RPMI7951 (cell line): ENCODE measurements around the gene BIK. TPM values are rescaled to one million over a fixed set of nuclear protein-coding genes. Genes with fewer than 3 reads are reported as not detected.
A peak's percentile ranks its signal among the peaks of the same experiment; 100 is the strongest.

ENCODE experiments used
- DNase-seq: peaks from one replicate; pipeline ENCODE4 v3.0.0-alpha.2; 2012; ENCODE audit warnings: low read depth
- total RNA-seq: library from RNA; depleted of rRNA; stranded (reverse); fragments of >200 nt; shearing (Covaris generic); gene quantifications from 2 replicates; pipeline ENCODE4 v1.2.3, GENCODE V29; 2014; rRNA removed

Gene BIK, protein sequence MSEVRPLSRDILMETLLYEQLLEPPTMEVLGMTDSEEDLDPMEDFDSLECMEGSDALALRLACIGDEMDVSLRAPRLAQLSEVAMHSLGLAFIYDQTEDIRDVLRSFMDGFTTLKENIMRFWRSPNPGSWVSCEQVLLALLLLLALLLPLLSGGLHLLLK
- 0.20 TPM in 1 of 2 replicates, not detected in the other for total RNA-seq

DNA sequence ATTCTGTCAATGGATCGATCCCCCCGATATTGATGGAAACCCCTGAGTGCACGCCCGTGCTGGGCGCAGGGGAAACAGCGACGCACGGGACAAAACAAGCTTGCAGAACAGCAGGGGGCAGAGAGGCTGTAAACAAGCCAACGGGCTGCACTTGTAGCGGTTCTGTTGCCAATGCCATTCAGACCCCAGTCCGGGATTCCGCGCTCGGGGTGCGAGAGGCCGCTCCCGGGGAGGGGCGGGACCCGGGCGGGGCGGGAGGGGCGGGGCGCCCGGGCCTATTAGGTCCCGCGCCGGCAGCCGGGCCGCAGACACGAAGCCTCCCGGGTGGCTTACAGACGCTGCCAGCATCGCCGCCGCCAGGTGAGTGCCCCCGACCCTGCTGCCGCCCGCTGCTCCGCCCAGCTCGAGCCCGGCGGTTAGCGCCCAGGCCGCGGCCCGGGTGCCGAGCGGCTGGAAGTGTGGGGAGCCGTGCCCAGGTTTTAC is at the start of gene BIK:
TSS of gene BIK (plus strand) at position 307 of the 483 bp plus-strand sequence. CDS start 13,273 bp downstream, outside the sequence.
- DNase-seq = peak; percentile 31

DNA sequence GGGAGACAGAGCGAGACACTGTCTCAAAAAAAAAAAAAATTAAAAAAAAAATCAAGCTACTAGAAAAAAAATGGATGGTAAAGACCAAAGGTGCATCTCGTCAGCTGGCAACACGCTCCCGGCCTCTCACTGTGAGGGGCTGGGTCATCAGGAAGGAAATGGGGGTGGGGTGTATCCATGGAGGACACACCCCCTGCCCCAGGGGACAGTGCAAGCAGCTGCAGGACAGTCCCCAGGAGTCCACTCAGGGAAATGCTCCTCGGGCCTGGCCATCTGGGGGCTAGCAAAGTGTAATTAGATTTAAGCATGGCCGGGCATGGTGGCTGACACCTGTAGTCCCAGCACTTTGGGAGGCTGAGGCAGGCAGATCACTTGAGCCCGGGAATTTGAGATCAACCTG is 44.4 kb upstream of the BIK start:
- DNase-seq = no peak

DNA sequence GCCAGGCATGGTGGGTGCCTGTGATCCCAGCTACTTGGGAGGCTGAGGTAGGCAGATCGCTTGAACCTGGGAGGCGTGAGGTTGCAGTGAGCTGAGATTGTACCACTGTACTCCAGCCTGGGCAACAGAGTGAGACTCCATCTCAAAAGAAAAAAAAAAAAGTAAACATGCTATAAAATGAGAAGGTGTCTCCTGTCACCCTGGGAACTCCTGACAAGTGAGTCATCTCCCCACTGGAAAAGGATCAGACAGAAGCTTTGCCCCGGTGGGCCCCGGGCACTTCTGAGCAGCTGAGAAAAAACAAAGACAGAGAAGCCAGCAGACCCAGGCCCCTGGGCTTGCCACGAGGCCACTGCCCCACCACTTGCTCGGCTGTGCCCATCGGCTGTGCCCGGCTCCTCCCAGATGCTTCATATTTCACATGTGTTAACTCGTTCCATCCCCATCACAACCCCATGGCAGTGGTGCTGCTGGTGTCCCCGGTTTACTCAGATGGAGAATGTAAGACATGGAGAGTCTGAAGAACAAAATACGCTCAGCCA is 43.6 kb upstream of the BIK start:
- peak; percentile 90 for DNase-seq

DNA sequence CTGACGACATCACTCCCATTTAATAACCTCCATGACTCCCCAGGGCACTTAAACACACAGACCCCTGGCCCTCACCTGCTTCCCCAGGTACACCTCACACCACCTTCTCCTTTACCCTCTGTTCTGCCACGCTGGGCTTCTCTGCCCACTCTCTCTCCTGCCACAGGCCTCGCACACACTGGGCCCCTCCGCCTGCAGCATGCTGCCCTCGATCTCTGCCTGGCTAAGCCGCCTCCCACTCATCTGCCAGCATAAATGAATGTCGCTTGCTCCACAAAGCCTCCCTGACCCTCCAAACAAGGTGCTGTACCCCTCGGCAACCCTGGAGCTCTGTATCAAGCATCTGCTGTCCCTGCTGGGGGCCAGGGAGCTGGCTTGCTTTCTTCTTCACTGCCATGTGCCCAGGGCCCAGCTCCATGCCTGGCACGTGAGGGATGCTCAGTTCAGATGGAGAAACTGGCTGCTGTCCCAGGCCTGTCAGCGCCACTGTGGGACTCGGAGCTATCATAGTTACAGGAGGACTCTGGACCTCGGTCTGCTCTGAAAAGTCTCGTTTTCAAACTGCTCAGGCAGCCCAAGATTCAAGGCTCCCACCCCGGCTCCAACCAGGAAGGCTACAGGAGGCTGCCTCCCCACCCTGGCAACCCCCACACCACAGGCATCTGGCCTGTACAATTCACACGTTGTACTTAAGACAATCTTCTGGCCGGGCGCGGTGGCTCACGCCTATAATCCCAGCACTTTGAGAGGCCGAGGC is 33.3 kb upstream of the BIK start:
- DNase-seq = no peak

DNA sequence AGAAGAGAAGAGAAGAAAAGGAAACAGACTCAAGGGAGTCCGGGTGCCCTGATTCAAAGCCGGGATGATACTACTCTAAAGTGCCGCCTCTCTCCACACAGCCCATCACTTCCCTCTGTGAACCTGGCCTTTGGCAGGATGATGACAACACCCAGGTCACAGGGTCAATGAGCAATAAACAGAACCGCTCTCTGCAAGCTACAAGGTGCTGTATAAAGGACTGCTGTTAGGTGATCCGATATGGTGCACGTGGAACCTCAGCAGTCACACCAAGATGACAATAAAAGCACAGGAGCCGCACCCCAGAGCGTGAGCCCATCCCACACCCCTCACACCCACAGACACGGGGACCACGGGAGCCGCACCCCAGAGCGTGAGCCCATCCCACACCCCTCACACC is 32.0 kb upstream of the BIK start:
- no peak for DNase-seq

DNA sequence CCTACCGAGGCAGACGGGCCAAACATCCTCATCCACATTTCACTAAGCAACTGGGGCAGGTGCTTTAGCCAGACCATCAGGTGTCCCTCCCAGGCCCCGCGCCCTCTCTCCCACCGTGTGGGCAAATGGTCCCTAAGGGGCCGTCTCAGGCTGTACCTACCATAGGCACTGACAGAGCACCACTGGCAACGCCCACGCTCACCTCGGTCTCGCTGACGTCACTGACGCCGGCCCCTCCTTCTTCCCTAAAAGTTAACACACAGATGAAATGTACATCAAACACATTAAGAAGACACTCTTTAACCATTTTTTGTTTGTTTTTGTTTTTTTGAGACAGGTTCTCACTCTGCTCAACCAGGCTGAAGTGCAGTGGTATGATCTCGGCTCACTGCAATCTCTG is 30.8 kb upstream of the BIK start:
- no peak for DNase-seq

DNA sequence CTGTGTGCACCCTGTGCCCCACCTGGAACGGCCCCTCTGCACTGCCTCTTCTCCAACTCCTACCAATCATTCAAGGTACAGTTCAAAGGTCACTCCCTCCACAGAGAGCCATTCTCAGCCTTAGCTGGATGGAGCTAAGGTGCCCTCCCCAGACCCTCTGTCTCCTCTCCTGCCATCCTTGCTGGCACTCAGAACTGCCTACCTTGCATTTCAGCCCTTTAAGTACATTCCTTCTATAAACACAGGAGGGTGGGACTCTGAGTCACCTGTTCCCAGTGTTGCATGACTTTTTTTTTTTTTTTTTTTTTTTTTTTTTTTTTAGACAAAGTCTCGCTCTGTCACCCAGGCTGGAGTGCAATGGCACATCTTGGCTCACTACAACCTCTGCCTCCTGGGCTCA is 29.9 kb upstream of the BIK start:
- no peak for DNase-seq

DNA sequence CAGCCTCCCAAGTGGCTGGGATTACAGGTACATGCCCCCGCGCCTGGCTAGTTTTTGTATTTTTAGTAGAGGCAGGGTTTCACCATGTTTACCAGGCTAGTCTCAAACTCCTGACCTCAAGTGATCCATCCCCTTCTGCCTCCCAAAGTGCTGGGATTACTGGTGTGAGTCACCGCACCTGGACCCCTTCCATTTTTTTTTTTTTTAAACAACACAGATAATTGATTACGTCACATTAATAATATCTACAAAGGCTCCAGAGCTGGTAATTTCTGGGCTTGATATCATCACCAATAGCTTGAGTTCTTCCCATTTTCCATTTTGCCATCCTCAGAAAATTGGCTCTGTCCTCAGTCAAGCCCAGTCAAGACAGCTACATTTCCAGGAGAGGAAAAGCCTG is 28.6 kb upstream of the BIK start:
- DNase-seq = no peak

DNA sequence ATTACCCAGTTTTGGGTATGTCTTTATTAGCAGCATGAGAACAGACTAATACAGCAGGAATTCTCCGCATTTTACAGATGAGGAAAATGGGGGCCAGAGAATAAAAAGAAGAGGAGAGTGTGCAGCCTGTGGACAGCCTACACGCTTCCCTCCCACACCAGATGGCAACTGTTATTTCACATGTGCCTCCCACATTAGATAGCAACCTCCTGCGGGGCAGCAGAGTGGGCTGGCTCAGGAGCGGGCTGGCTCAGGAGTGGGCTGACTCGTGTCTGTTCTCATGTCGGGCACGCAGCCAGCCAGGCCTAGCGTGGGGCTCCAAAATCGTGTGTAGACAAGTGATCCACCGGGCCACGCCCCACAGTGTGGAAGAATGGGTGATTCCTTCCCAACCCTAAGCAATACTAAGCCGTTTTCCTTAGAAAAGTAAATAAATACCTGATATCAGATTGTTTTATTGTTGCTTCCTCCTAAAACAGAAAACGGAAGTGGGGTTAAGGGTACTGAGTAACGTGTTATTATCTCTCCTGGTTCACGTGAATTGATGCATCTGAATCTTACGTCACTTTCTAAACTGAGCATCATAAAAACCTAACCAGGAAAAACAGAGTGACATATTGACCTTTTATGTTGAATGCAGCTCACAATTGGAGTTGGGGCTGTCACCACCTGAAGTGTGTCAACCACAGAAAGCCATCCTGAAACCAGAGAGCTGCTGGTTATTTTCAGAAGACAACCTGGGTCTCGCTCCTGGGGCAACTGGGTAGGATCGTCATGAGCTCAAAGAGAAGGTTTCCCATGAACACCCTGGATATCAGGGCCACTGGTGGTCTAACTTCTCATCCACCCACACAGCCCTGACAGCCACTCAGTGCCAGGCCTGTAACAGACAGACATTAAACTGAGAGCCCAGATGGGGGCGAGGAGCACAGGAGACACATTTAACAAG is 24.6 kb upstream of the BIK start:
- no peak for DNase-seq

DNA sequence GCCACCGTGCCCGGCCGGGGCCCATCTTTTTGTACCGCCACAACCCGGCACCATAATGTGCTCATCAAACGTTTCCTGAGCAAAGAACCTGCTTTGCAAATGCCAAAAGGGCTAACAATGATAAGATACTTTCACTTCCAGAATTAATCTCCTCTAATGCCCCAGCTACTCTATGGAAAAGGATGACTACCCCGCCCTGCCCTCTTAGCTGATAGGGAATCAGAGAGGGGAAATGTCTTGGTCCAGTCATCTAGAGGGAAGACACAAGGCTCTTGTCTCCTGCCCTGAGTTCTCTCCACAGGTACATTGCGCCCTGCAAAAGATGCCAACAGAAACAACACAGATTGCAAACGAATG is 21.9 kb upstream of the BIK start:
- no peak for DNase-seq

DNA sequence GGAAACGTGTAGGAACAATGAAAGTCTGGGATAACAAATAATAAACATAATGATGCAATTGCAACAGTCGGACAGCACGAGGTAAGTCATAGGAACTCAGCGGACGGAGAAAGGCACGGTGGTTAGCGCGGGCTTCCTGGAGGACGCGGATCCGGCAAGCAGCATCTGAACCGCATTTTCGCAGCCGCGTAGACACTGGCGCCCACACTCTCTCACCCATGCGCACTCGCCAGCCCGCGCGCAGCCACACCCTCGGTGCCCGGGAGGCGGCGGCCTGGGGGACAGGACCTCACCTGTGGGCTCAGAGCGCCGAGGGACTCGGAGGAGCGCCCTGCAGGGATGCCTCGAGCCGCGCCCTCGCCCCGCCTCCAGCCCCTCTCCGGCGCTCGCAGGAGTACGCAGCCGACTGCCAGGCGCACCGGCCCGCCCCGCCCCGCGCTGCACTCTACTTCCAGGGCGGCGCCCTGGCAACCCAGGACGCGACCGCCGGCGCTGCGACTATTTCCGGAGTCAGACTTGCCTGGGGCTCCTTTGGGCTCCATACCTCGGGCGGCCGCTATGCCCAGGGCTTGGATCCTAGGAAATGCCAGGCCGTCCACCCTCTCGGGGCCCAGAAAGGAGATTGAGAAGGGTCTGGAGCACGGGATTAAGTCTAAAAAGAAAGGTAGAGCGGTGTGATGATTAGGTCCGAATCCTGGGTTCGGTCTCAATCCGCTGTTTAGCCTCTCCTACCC is 21.4 kb upstream of the BIK start, which contains the start of gene TTLL1:
TSS of gene TTLL1 (minus strand) at position 408 of the 734 bp plus-strand sequence. CDS start 13,805 bp downstream, outside the sequence.
- DNase-seq = peak; percentile 82

DNA sequence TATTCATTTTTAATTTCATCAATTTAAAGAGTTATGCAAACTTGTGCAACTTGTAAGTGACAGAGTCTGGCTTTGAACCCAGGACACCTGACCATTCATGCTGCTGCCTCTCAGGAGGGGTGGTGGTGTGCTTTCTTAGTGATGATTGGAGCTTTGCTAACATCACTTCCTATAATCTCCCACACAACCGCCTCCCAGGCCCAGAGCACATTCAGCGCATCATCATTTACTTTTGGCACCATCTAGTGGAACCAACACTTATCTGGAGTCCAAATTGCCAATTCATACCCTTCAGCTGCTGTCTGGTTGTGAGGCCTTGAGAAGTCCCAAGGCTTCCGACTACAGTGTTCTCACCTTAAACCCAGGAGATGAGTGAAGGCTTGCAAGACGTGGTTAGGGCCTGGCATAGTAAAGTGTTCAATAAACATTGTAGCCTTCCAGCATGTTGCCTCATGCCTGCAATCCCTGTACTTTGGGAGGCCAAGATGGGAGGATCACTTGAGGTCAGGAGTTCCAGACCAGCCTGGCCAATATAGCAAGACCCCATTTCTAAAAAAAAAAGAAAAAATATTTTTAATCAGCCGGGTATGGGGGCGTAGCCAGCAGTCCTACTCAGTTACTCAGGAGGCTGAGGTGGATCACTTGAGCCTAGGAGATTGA is 20.3 kb upstream of the BIK start:
- peak; percentile 91 for DNase-seq

DNA sequence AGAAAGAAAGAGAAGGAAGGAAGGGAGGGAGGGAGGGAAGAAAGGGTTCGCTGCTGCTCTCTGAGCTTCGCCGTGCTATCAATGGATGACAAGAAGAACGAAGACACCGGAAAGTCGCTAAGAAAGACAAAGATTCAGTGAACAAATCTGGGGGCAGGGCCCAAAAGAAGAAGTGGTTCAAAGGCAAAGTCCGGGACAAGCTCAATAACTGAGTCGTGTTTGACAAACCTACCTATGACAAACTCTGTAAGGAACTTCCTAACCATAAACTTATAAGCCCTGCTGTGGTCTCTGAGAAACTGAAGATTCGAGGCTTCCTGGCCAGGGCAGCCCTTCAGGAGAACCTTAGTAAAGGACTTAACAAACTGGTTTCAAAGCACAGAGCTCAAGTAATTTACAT is 18.5 kb upstream of the BIK start:
- no peak for DNase-seq

DNA sequence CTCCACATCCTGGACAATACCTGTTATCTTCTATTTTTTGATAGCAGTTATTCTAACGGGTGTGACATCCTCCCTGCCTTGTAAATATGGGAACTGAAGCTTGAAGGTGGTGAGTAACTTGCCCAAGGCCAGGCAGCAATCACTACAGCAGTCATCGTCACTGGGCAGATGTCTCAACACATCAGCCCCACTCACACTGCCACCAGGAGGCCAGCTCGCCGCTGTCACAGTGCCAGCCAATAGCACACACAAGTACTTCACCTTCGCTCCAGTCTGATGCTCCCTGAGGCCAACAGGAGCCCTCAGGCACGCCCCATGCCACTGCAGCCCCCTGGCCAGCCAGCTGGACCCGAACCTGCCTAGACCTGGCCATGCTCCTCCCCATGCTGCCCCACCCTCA is 16.5 kb upstream of the BIK start:
- DNase-seq = peak; percentile 71

DNA sequence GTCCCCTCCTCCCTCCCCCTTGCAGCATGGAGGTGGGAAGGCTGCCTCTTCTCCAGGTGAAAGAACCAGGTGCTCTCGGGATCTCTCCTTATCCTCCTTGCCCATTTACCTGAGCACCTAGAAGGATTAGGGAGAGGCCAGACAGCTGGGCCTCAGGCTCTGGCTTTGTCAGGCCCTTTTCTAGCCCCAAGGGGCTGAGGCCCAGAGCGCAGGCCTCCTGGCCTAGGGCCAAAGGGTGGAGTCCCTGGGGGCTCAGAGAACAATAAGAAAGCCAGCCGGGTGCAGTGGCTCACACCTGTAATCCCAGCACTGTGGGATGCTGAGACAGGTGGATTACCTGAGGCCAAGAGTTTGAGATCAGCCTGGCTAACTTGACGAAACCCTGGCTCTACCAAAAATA is 16.0 kb upstream of the BIK start:
- DNase-seq = no peak

DNA sequence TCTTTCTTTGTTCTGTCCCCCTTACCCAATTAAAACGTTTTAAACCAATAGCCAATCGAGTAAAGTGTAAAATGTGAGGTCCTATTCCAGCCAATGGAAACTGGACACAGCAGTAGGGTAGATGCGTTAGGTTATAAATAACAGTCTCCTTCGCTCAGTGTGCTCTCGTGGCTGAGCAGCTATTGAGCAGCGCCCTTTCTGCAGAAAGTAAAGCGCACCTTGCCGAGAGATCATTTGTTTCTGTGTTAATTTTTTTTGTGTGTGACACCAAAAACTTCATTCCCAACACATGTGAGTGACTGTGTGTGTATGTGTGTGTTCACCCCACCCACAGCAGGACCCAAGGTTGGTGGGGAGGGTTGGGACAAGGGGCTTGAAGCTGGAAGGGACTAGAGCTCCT is 14.1 kb upstream of the BIK start:
- DNase-seq = no peak

DNA sequence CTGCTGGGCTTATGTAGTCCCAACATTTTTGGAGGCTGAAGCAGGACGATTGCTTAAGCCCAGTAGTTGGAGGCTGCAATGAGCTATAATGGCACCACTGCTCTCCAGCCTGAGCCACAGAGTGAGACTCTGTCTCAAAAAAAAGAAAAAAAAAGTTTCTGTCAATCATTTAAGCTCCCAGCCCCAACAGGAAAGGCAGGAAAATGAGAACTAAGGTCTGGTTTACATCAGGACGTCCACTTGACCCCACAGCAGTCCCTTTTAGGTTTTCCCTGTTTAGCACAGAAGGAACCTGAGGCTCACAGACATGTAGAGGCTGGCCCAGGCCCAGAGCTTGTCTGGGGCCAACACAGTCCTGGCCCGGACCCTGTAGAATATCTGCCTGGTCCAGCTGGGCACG is 12.2 kb upstream of the BIK start:
- no peak for DNase-seq

DNA sequence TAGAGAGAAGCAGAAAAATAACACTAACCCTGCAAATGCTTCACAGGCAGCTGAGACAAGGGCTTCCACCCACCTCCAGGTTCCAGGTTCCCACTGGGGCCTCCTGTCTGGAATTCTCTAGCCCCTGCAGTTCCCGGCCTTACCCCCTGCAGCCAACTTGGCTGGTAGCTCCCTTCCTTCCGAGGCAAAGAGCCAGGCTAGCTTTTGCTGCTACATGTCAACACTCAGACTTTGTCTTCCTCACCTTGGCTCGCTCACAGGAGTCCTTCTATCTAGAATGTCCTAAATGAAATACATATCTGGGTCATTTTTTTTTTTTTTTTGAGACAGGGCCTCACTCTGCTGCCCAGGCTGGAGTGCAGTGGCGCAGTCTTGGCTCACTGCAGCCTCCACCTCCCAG is 11.5 kb upstream of the BIK start:
- DNase-seq = no peak

DNA sequence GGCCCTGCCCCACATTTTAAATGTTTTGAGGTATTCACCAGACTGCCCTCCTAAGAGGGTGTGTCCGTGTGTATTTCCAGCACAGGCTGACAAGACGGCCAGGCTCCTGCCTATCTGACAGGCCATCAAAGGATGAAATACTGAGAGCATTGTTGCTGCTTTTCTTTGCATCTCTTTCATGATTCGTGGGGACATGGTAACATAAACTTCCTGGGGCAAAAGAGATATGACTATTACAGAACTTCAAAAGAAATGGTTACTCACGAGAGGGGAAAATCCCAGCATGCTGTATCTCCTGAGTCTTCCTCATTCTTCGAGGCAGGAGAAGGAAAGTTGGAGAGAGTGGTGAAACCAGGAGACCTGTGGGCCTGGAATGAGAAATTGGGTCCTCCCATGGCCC is 10.3 kb upstream of the BIK start:
- peak; percentile 48 for DNase-seq

DNA sequence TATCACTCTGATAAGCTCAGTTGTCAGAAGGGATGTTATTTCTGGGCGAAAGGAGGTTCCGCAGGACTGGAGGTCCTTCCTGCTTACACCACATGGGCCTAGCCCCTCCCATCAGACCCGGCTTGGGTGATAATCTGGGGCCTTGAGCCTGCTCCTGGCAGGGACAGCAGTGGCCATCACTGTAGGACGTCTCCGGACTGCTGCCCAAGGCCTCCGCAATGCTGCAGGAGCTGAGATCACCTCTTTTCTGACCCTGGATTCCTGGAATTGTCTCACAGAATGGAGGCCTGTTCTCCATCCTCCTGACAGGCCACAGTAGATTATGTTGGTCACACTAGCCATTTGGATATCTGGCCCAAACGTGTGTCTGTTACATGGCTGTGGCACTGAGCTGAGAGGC is 9.2 kb upstream of the BIK start:
- DNase-seq = no peak
